IPS-15b (cell line): Measurements from ENCODE around the gene DNPH1.

Source experiments
- H3K27me3 ChIP-seq: one replicate; pipeline ENCODE4 v1.6.1; 2013; ENCODE audit warnings: low read length; ENCODE audit not compliant: control insufficient read depth, insufficient read depth
- H3K36me3 ChIP-seq: one replicate; pipeline ENCODE4 v1.6.1; 2013; ENCODE audit warnings: low read length; ENCODE audit not compliant: control insufficient read depth, insufficient read depth
- H3K4me1 ChIP-seq: one replicate; pipeline ENCODE4 v1.6.1; 2013; ENCODE audit warnings: mild to moderate bottlenecking, low read length; ENCODE audit not compliant: control insufficient read depth, insufficient read depth
- H3K4me3 ChIP-seq: one replicate; pipeline ENCODE4 v1.5.1; 2013; ENCODE audit warnings: low read depth, low read length
- H3K9ac ChIP-seq: one replicate; pipeline ENCODE4 v1.6.1; 2013; ENCODE audit warnings: low read depth, mild to moderate bottlenecking, low read length
- H3K9me3 ChIP-seq: one replicate; pipeline ENCODE4 v1.6.1; 2013; ENCODE audit warnings: mild to moderate bottlenecking, low read length; ENCODE audit not compliant: control insufficient read depth, insufficient read depth

The DNPH1 gene

GRCh38 chr6:43231735-43232450, 2.6 kb upstream of the DNPH1 start:
- Histone ChIP-seq H3K27me3 (peaks cover 21% of the 10 kb centered on the region), H3K9me3 (no peaks in the 10 kb centered on the region), H3K9ac (no peak overlapping the region), H3K4me1 (peaks cover 4% of the 10 kb centered on the region), H3K36me3 (no peaks in the 10 kb centered on the region), H3K4me3 (no peak overlapping the region)

- Histone ChIP-seq H3K27me3 (peaks cover 21% of the 10 kb centered on the region), H3K4me1 (peaks cover 4% of the 10 kb centered on the region), H3K9me3 (no peaks in the 10 kb centered on the region), H3K9ac (no peak overlapping the region), H3K36me3 (no peaks in the 10 kb centered on the region), H3K4me3 (no peak overlapping the region)
These were observed 1.8 kb upstream of the DNPH1 start for GRCh38 chr6:43231053-43231452.

- peak overlapping the region; percentile 56 for H3K4me3 ChIP-seq
- H3K9ac ChIP-seq, result no peak overlapping the region
- no peaks in the 10 kb centered on the region for H3K9me3 ChIP-seq
- peaks cover 4% of the 10 kb centered on the region for H3K4me1 ChIP-seq
- peaks cover 3% of the 10 kb centered on the region for H3K36me3 ChIP-seq
- H3K27me3 ChIP-seq, result peaks cover 21% of the 10 kb centered on the region
These were observed 731 bp upstream of the DNPH1 start for GRCh38 chr6:43229803-43230620.

- peaks cover 15% of the 10 kb centered on the region for H3K27me3 ChIP-seq
- H3K9ac ChIP-seq, result no peak overlapping the region
- H3K36me3 ChIP-seq, result peaks cover 7% of the 10 kb centered on the region
- H3K4me3 ChIP-seq, result no peak overlapping the region
- no peaks in the 10 kb centered on the region for H3K9me3 ChIP-seq
- H3K4me1 ChIP-seq, result peaks cover 6% of the 10 kb centered on the region
These were observed 3.0 kb downstream of the DNPH1 start for GRCh38 chr6:43226192-43226851.

GRCh38 chr6:43223175-43223574, 6.1 kb downstream of the DNPH1 start:
- Histone ChIP-seq H3K36me3 (peaks cover 7% of the 10 kb centered on the region), H3K9ac (no peak overlapping the region), H3K27me3 (no peaks in the 10 kb centered on the region), H3K9me3 (no peaks in the 10 kb centered on the region), H3K4me3 (no peak overlapping the region), H3K4me1 (peaks cover 2% of the 10 kb centered on the region)

- Histone ChIP-seq H3K9ac (no peak overlapping the region), H3K36me3 (peaks cover 7% of the 10 kb centered on the region), H3K4me1 (peaks cover 2% of the 10 kb centered on the region), H3K4me3 (no peak overlapping the region), H3K9me3 (no peaks in the 10 kb centered on the region), H3K27me3 (no peaks in the 10 kb centered on the region)
These were observed 6.7 kb downstream of the DNPH1 start for GRCh38 chr6:43222418-43223059.

GRCh38 chr6:43221046-43221972, 8.0 kb downstream of the DNPH1 start:
- H3K27me3 ChIP-seq, result no peaks in the 10 kb centered on the region
- H3K9me3 ChIP-seq, result no peaks in the 10 kb centered on the region
- peaks cover 2% of the 10 kb centered on the region for H3K4me1 ChIP-seq
- H3K4me3 ChIP-seq, result no peak overlapping the region
- no peak overlapping the region for H3K9ac ChIP-seq
- peaks cover 7% of the 10 kb centered on the region for H3K36me3 ChIP-seq

GRCh38 chr6:43220439-43220951, 8.8 kb downstream of the DNPH1 start:
- Histone ChIP-seq H3K9me3 (no peaks in the 10 kb centered on the region), H3K9ac (no peak overlapping the region), H3K4me3 (no peak overlapping the region), H3K27me3 (no peaks in the 10 kb centered on the region), H3K4me1 (peaks cover 2% of the 10 kb centered on the region), H3K36me3 (peaks cover 4% of the 10 kb centered on the region)

GRCh38 chr6:43219814-43220213, 9.5 kb downstream of the DNPH1 start:
- Histone ChIP-seq H3K4me1 (peaks cover 2% of the 10 kb centered on the region), H3K9me3 (no peaks in the 10 kb centered on the region), H3K27me3 (no peaks in the 10 kb centered on the region), H3K4me3 (no peak overlapping the region), H3K36me3 (peaks cover 4% of the 10 kb centered on the region), H3K9ac (no peak overlapping the region)

- H3K4me3 ChIP-seq, result no peak overlapping the region
- H3K36me3 ChIP-seq, result peaks cover 4% of the 10 kb centered on the region
- no peaks in the 10 kb centered on the region for H3K9me3 ChIP-seq
- no peak overlapping the region for H3K9ac ChIP-seq
- H3K4me1 ChIP-seq, result peaks cover 2% of the 10 kb centered on the region
- no peaks in the 10 kb centered on the region for H3K27me3 ChIP-seq
These were observed 10.2 kb downstream of the DNPH1 start for GRCh38 chr6:43219119-43219518.
